Measurements from ENCODE around the gene HSP90AB1. TPM values are rescaled to one million over a fixed set of nuclear protein-coding genes. Genes with fewer than 3 reads are reported as not detected.

The HSP90AB1 gene
- total and polyA plus RNA-seq, 9 of the 15 experiments (the other 6 are each of a cell fraction or from before 2014, with no cell fraction given) = 1,780 to 3,358 (median 2,262) TPM

DNA sequence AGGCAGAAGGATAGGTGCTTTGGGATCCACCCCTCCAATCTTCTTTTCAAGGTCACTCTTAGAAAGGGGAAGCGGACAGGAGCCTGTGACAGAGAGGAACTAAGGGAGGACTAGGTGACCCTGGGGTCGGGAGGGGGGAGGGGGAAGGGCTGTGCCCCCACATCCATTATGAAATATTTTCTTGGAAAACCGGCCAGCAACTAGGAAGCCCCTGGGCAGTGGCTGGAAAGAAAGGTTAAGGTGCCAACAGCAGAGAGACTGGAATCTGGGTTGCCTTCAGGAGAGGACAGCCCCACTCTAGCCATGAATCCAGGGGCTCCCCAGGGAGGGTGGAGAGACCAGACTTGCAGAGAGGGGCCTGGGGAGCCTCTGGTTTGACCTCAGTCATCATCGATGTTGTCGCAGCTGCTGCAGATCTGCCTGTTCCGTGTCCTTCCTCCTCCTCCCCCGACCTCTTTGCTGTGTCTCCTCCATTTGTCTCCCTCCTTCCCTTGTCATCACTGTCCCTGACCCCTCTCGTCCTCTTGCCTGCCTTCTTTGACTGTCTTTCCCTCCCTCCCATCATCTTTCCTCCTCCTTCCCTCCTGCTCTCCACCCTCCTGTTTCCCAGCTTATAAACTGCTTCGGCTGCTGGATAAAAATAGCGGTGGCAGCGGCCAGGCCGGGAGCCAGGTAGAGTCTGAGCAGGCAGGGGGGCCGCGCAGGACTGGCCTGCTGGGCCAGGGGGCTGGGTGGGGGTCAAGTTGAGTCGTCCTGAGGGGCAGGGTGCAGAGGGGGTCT is 20.3 kb upstream of the HSP90AB1 start (continued):
- TF ChIP-seq KDM1A (IDR thresholded peaks at IDR 0.05) (peak in 1 of 2 experiments; percentile 22; a peak in 1 of 4 replicates), ZNF12 (CRISPR knock-in tag; IDR thresholded peaks at IDR 0.05) (0 out of 2 replicates have a peak, but pooled peaks have one; percentile 4), RBM22 (IDR thresholded peaks at IDR 0.05; ENCODE audit: low read depth, low read length, poor library complexity, severe bottlenecking) (no peak), CREM (IDR thresholded peaks at IDR 0.05; ENCODE audit: low read depth) (0 out of 2 replicates have a peak, but pooled peaks have one; percentile 34), ZNF23 (CRISPR knock-in tag; IDR thresholded peaks at IDR 0.05) (no peak), HCFC1 (IDR thresholded peaks at IDR 0.05; ENCODE audit: low read depth, low read length) (no peak), ZNF780A (CRISPR knock-in tag; IDR thresholded peaks at IDR 0.05) (no peak), ESRRB (CRISPR knock-in tag; IDR thresholded peaks at IDR 0.05; ENCODE audit: borderline replicate concordance) (no peak), CBFA2T3 (IDR thresholded peaks at IDR 0.05) (peak; percentile 75), ZNF311 (CRISPR knock-in tag; IDR thresholded peaks at IDR 0.05) (no peak), SPI1 (IDR thresholded peaks at IDR 0.05; ENCODE audit: borderline replicate concordance, low read depth, low read length) (peak; percentile 97), ETV1 (tag; conservative IDR thresholded peaks at IDR 0.05; ENCODE audit: low read depth) (no peak), KHSRP (IDR thresholded peaks at IDR 0.05) (no peak), COPS2 (conservative IDR thresholded peaks at IDR 0.05) (no peak), NFIC (IDR thresholded peaks at IDR 0.05) (0 out of 2 replicates have a peak, but pooled peaks have one; percentile 14), BRF1 (IDR thresholded peaks at IDR 0.05; ENCODE audit: borderline replicate concordance, extremely low read depth, insufficient read length) (no peak), ETS2 (tag; IDR thresholded peaks at IDR 0.05; ENCODE audit: borderline replicate concordance, poor library complexity, severe bottlenecking) (no peak), NFE2 (IDR thresholded peaks at IDR 0.05; ENCODE audit: low read depth) (no peak), RB1 (IDR thresholded peaks at IDR 0.05; ENCODE audit: low read depth) (no peak)
- TF ChIP-seq, protein P1, sequence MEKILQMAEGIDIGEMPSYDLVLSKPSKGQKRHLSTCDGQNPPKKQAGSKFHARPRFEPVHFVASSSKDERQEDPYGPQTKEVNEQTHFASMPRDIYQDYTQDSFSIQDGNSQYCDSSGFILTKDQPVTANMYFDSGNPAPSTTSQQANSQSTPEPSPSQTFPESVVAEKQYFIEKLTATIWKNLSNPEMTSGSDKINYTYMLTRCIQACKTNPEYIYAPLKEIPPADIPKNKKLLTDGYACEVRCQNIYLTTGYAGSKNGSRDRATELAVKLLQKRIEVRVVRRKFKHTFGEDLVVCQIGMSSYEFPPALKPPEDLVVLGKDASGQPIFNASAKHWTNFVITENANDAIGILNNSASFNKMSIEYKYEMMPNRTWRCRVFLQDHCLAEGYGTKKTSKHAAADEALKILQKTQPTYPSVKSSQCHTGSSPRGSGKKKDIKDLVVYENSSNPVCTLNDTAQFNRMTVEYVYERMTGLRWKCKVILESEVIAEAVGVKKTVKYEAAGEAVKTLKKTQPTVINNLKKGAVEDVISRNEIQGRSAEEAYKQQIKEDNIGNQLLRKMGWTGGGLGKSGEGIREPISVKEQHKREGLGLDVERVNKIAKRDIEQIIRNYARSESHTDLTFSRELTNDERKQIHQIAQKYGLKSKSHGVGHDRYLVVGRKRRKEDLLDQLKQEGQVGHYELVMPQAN (IDR thresholded peaks at IDR 0.05; ENCODE audit: borderline replicate concordance) = no peak
- TF ChIP-seq, protein P2, sequence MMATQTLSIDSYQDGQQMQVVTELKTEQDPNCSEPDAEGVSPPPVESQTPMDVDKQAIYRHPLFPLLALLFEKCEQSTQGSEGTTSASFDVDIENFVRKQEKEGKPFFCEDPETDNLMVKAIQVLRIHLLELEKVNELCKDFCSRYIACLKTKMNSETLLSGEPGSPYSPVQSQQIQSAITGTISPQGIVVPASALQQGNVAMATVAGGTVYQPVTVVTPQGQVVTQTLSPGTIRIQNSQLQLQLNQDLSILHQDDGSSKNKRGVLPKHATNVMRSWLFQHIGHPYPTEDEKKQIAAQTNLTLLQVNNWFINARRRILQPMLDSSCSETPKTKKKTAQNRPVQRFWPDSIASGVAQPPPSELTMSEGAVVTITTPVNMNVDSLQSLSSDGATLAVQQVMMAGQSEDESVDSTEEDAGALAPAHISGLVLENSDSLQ (IDR thresholded peaks at IDR 0.05) = peak; percentile 46; the same call in 1 of the 2 replicates
- TF ChIP-seq, protein P3, sequence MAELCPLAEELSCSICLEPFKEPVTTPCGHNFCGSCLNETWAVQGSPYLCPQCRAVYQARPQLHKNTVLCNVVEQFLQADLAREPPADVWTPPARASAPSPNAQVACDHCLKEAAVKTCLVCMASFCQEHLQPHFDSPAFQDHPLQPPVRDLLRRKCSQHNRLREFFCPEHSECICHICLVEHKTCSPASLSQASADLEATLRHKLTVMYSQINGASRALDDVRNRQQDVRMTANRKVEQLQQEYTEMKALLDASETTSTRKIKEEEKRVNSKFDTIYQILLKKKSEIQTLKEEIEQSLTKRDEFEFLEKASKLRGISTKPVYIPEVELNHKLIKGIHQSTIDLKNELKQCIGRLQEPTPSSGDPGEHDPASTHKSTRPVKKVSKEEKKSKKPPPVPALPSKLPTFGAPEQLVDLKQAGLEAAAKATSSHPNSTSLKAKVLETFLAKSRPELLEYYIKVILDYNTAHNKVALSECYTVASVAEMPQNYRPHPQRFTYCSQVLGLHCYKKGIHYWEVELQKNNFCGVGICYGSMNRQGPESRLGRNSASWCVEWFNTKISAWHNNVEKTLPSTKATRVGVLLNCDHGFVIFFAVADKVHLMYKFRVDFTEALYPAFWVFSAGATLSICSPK (IDR thresholded peaks at IDR 0.05; ENCODE audit: borderline replicate concordance) = 0 out of 2 replicates have a peak, but pooled peaks have one; percentile 40
- TF ChIP-seq, protein P4, sequence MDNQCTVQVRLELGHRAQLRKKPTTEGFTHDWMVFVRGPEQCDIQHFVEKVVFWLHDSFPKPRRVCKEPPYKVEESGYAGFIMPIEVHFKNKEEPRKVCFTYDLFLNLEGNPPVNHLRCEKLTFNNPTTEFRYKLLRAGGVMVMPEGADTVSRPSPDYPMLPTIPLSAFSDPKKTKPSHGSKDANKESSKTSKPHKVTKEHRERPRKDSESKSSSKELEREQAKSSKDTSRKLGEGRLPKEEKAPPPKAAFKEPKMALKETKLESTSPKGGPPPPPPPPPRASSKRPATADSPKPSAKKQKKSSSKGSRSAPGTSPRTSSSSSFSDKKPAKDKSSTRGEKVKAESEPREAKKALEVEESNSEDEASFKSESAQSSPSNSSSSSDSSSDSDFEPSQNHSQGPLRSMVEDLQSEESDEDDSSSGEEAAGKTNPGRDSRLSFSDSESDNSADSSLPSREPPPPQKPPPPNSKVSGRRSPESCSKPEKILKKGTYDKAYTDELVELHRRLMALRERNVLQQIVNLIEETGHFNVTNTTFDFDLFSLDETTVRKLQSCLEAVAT (IDR thresholded peaks at IDR 0.05) = peak in 1 of 2 experiments; percentile 82; a peak in 2 of 4 replicates

Measured in K562 (cell line).